Nephron progenitor cell (in vitro differentiated cells): ENCODE measurements around the gene RPH3AL.

Source experiments
- DNase-seq: peaks from one replicate; pipeline ENCODE4 v3.0.0; 2021
- H3K27ac Mint-ChIP-seq: 2 replicates; pipeline ENCODE4 v1.8.0; 2021; ENCODE audit warnings: mild to moderate bottlenecking, moderate library complexity, mixed read lengths
- H3K27me3 Mint-ChIP-seq: 2 replicates; pipeline ENCODE4 v1.8.0; 2021; ENCODE audit warnings: mild to moderate bottlenecking, low read depth, mixed read lengths; ENCODE audit not compliant: poor library complexity
- H3K36me3 Mint-ChIP-seq: 2 replicates; pipeline ENCODE4 v1.8.0; 2021; ENCODE audit warnings: low read depth, mixed read lengths
- H3K4me1 Mint-ChIP-seq: 2 replicates; pipeline ENCODE4 v1.8.0; 2021; ENCODE audit warnings: mixed read lengths
- H3K4me3 Mint-ChIP-seq: 2 replicates; pipeline ENCODE4 v1.8.0; 2021; ENCODE audit warnings: mild to moderate bottlenecking, moderate library complexity, mixed read lengths
- H3K9me3 Mint-ChIP-seq: 2 replicates; pipeline ENCODE4 v1.8.0; 2021; ENCODE audit warnings: mild to moderate bottlenecking, moderate library complexity, mixed read lengths
- CTCF ChIP-seq: fragments of 200-600 bp; sonication (generic); IDR thresholded peaks from 2 replicates; pipeline ENCODE4 v1.5.0; 2021; ENCODE audit warnings: antibody characterized with exemption

The RPH3AL gene

GRCh38 chr17:292531-293382, 59.9 kb downstream of the RPH3AL start:
- peaks cover 61% of the 10 kb centered on the region for H3K4me1 Mint-ChIP-seq
- H3K4me3 Mint-ChIP-seq: no peak overlapping the region
- no peak overlapping the region for H3K27ac Mint-ChIP-seq
- H3K27me3 Mint-ChIP-seq: peaks cover 14% of the 10 kb centered on the region
- H3K36me3 Mint-ChIP-seq: peaks cover 13% of the 10 kb centered on the region
- TF ChIP-seq CTCF: no peak
- H3K9me3 Mint-ChIP-seq: no peaks in the 10 kb centered on the region
- DNase-seq: no peak

- H3K36me3 Mint-ChIP-seq: peaks cover 13% of the 10 kb centered on the region
- peaks cover 57% of the 10 kb centered on the region for H3K4me1 Mint-ChIP-seq
- H3K27ac Mint-ChIP-seq: no peak overlapping the region
- H3K27me3 Mint-ChIP-seq: peaks cover 14% of the 10 kb centered on the region
- no peak overlapping the region for H3K4me3 Mint-ChIP-seq
- TF ChIP-seq CTCF: no peak
- no peaks in the 10 kb centered on the region for H3K9me3 Mint-ChIP-seq
- DNase-seq: no peak
Observed at GRCh38 chr17:292016-292415, 60.6 kb downstream of the RPH3AL start.

- Mint-ChIP-seq H3K36me3 (peaks cover 13% of the 10 kb centered on the region), H3K4me3 (no peak overlapping the region), H3K4me1 (peaks cover 53% of the 10 kb centered on the region), H3K9me3 (no peaks in the 10 kb centered on the region), H3K27me3 (peaks cover 14% of the 10 kb centered on the region), H3K27ac (no peak overlapping the region)
- no peak for TF ChIP-seq CTCF
- DNase-seq: no peak
Observed at GRCh38 chr17:291587-291986, 61.0 kb downstream of the RPH3AL start.

- peaks cover 13% of the 10 kb centered on the region for H3K36me3 Mint-ChIP-seq
- H3K27ac Mint-ChIP-seq: peak overlapping the region; percentile 61
- H3K4me3 Mint-ChIP-seq: no peak overlapping the region
- no peak for TF ChIP-seq CTCF
- H3K9me3 Mint-ChIP-seq: no peaks in the 10 kb centered on the region
- DNase-seq: no peak
- peaks cover 54% of the 10 kb centered on the region for H3K4me1 Mint-ChIP-seq
- peaks cover 11% of the 10 kb centered on the region for H3K27me3 Mint-ChIP-seq
Observed at GRCh38 chr17:290626-291025, 62.0 kb downstream of the RPH3AL start.

GRCh38 chr17:290121-290521, 62.5 kb downstream of the RPH3AL start:
- no peak for TF ChIP-seq CTCF
- no peak overlapping the region for H3K27ac Mint-ChIP-seq
- H3K9me3 Mint-ChIP-seq: no peaks in the 10 kb centered on the region
- peaks cover 54% of the 10 kb centered on the region for H3K4me1 Mint-ChIP-seq
- no peak overlapping the region for H3K4me3 Mint-ChIP-seq
- H3K27me3 Mint-ChIP-seq: peaks cover 11% of the 10 kb centered on the region
- no peak for DNase-seq
- peaks cover 13% of the 10 kb centered on the region for H3K36me3 Mint-ChIP-seq

- H3K36me3 Mint-ChIP-seq: peaks cover 13% of the 10 kb centered on the region
- H3K27me3 Mint-ChIP-seq: peaks cover 9% of the 10 kb centered on the region
- peaks cover 47% of the 10 kb centered on the region for H3K4me1 Mint-ChIP-seq
- no peak for TF ChIP-seq CTCF
- no peak for DNase-seq
- no peaks in the 10 kb centered on the region for H3K9me3 Mint-ChIP-seq
- H3K27ac Mint-ChIP-seq: peak overlapping the region; percentile 95
- H3K4me3 Mint-ChIP-seq: no peak overlapping the region
Observed at GRCh38 chr17:289409-289808, 63.2 kb downstream of the RPH3AL start.
